ENCODE results near the gene FAR2.
"Not testable (repeated sequence)": the region's sequence is repeated elsewhere in the genome, so short reads cannot be mapped to it uniquely, and the experiment has no call there.

The FAR2 gene

DNA sequence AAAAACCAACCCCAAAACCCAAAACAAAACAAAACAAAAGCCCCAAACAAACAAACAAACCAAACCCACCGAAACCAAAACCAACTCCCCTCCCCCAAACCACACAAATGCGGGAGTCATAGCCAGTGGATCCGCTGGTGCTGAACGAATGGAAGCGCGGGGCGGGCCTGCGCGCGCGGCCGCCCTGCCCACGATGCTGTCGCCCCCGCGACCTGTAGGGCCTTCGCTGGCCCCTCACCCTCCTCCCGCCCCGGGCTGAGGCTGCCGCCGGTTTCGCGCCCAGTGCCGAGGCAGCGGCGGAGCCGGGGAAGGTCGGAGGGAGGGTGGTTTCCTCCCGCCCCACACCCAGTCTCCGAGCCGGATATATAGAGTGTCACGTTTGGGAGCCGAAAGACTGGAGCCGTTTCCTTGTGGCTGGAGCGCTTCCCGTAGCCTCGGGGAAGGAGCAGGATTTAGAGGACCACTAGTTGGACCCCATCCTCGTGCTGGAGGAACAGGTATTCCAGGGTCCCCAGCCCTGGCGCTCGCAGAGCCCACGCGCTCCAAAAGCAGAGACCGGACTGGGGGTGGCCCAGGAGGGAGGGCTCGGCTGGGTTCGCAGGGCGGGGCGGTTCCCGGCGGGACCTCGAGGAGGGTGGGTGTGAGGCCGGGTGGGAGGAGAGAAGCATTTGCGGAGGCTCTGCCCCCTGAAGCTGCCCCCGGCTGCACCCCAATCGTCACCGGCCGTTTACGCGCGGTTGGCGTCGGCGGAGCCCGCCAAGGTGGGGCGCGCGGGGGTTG lies at the start of gene FAR2:
FAR2 (plus strand) TSS at position 368 of the 780 bp plus-strand sequence. CDS start 121,172 bp downstream, outside the sequence.
- peak; percentile 64 for DNase-seq

DNA sequence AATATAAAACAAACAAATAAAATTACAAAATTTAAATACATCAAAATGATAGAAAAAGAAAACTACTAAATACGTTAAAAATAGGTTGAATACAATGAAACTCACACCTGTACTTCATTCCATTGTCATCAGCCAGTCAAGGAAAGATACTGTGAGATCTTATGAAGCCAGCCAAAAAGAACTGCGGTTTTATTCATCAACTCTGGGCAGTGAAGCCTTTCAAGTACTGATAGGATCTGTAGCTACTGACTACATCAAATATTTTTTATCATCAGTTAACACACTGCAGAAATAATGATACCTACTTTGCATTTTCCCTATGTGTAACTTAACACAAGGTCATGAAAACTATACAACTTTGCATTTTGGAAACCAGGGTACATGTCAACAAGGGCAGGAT lies 46.3 kb upstream of the FAR2 start:
- DNase-seq: no peak

DNA sequence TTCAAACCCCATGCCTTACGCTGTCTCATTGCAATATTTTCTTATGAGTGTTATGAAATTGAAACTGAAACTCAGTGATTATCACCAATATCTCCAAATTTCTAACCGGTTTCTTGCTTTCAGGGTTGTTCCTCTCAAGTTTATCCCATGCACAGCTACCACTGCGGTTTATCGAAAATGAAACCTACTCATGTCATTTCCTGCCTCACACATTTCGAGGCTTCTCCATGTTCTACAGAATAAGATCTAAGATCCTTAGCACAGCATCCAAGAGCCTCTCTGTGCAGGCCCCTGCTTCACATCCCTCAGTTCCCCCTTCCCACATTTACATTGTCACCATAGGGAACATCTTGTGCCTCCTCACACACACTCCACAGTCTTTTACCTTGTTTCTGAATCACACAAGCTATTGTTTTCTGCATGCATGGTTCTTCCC lies 45.5 kb upstream of the FAR2 start:
- no peak for DNase-seq

GRCh38 chr12:29104516-29104915 lies 44.6 kb upstream of the FAR2 start:
- DNase-seq: no peak

DNA sequence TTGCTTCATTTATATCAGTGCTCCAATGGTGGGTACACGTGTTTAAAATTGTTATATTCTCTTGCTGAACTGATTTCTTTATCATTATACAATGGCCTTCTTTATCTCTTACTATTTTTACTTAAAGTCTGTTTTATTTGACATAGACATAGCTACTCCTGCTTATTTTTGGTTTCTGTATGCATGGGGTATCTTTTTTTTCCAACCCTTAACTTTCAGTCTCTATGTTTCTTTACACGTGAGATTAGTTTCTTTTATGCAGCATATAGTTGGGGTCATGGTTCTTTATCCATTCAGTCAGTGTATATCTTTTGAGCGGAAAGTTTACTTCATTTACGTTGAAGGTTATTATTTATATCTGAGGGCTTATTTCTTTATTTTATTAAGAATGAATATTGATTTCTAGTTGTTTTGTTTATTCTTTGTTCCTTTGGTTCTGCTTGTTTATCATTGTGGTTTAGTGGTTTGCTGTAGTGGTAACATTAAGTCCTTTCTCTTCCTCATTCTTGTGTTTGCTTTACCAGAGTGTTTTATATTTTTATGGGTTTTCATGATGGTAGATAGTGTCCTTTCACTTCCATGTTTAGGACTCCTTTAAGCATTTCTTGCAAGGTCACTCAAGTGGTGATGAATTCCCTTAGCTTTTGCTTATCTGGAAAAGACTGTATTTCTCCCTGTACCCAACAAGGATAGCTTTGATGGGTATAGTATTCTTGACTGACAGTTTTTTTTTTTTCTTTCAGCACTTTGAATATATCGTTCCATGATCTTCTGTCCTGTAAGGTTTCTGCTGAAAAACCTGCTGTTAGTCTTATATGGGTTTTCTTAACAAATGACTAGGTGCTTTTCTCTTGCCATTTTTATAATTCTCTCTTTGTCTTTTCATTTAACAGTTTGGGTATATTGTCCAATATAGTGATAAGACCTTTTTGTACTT lies 38.3 kb upstream of the FAR2 start:
- DNase-seq: no peak

DNA sequence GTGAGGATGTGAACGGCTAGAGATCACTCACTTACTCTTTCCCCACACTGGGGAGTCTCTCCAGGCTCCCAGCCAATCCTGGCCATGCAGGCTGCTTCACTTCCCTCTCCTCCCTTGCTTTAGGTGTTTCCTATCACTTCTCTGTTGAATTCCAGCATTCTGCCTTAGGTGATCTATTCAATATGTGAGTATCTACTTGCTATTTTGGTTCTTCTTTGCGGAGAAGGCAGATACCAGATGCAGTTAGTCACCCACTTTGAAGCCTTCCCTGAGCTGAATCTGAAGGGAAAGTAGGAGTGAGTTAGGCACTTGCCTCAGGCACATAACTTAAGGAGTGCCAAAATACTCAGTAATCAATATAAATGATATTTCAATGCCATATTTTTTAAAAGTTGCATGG lies 36.0 kb upstream of the FAR2 start:
- DNase-seq: no peak

DNA sequence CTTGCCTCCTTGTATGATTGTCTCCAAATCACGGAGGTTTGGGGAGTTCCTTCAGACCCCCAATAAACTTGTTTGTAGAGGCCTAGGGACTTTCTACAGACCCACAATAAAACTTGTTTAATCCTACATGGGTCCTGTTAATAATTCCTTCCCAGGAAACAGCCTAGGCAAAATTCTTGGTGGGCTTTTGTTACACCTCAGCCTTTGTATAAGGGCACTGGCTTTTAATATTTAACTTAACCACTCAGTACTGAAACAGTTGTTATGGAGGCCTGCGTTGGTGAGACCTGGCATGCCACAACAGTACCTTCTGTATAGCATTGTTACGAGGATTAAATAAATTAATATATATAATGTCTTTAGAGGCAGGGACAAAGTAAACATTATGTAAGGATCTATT lies 32.7 kb upstream of the FAR2 start:
- no peak for DNase-seq

DNA sequence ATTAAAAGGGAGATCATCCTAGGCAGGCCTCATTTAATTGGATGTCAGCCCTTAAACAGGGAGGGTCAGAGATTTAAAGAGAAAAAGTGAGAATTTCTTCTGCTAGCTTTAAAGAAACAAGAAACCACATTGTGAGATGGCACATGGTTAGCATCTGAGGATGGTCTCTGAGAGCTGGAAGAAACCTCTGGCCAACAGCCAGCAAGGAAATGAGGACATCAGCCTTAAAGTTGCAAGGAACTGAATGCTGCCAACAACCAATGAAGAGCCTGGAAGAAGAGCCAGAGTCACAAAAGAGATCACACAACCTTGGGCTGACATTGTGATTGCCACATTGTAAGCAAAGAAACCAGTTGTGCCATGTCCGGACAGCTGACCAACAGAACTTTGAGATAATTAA lies 17.5 kb upstream of the FAR2 start:
- no peak for DNase-seq

DNA sequence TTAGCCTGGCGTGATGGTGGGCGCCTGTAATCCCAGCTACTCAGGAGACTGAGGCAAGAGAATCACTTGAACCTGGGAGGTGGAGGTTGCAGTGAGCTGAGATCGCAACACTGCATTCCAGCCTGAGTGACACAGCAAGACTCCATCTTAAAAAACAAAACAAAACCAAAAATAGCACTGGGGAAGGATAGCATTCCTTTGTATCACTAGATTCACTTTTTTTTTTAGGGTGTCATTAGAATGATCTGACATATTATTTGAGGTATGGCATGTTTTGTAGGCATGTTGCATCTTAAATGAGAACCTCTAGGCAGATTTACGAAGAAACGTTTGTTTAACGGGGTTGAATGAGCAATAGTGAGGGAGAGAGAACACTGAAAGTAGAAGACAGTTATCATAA lies 16.8 kb upstream of the FAR2 start:
- no peak for DNase-seq

DNA sequence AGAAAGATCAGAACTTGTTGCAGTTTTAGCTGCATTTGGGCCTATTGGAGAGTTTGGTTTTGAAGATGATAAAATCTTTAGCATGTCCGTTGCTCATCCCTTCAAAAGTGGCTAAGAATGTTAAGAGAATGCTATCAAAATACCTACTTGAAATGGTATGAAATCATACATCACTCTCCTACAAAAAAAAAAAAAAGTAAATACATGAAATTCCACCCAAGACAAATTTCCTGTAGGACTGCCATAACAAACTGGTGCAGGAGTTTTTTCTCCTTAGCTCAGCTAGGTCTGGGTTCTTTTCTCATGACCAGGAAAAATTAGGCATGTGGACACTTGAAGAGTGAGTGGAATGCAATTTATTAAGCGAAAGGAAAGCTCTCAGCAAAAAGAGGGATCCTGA lies 15.9 kb upstream of the FAR2 start:
- DNase-seq: no peak

- DNase-seq: no peak
These were observed 15.4 kb upstream of the FAR2 start for GRCh38 chr12:29133680-29134079.

- not testable (repeated sequence) for DNase-seq
These were observed 10.8 kb upstream of the FAR2 start for GRCh38 chr12:29138256-29138655.

GRCh38 chr12:29138855-29139254 lies 10.2 kb upstream of the FAR2 start:
- not testable (repeated sequence) for DNase-seq

DNA sequence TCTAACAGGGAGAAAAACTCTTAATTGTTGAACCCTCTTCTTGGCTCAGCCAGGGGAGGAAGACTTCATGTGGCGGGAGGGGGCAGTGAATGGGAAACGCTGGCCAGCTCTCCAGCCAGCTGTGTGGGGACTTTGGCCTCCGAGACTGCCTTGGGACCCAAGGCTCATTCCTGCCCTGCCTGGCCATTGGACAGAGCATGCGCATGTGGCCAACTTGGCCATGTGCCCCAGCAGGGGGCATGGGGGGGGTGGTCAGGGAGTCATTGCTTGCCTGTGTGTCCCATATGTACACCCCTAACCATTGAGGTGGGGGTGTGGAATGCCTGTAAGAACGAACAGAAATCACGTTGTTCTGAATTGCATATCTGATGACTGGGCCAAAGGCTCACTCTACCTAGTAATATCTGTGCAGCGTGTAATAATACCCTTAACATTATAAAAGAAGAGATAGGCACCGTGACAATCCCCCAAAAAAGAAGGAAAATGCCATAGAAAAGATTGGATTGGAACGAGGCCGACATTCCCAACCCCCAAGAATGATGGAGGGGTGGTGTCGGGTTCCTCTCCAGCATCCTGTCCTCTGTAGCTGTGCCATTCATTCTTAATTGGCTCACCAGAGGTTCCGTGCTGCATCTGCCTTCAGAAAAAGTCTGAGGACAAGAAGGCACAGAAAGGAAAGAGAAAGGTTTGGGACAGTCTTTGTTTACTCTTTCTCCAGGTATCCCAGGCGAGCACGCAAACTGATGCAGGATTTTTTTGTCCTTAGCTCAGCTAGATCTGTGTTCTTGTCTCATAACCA lies 3.5 kb upstream of the FAR2 start:
- DNase-seq: no peak

DNA sequence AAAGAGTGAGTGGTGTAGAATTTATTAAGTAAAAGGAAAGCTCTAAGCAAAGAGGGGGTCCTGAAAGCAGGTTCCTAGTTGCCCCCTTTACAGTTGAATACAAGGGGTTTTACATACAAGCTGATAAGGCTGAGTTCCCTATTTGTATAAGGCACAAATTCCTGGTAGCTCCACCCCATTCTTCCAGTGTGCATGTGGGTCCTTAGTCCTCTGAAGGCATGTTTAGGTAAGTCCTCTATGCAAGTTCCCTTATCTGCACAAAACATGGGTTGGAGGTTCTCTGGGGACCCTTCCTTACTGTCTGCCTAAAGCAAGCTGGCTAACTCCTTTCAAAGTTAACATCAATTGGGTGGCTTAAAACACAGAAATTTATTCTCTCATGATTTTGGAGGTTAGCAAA lies 2.9 kb upstream of the FAR2 start:
- DNase-seq: no peak

GRCh38 chr12:29147731-29148595 lies 1.1 kb upstream of the FAR2 start:
- DNase-seq: no peak

- DNase-seq: no peak
These were observed 525 bp upstream of the FAR2 start for GRCh38 chr12:29148596-29148910.

GRCh38 chr12:29149691-29150281 lies 708 bp downstream of the FAR2 start:
- DNase-seq: peak; percentile 74

GRCh38 chr12:29150462-29150861 lies 1.4 kb downstream of the FAR2 start:
- peak; percentile 74 for DNase-seq

DNA sequence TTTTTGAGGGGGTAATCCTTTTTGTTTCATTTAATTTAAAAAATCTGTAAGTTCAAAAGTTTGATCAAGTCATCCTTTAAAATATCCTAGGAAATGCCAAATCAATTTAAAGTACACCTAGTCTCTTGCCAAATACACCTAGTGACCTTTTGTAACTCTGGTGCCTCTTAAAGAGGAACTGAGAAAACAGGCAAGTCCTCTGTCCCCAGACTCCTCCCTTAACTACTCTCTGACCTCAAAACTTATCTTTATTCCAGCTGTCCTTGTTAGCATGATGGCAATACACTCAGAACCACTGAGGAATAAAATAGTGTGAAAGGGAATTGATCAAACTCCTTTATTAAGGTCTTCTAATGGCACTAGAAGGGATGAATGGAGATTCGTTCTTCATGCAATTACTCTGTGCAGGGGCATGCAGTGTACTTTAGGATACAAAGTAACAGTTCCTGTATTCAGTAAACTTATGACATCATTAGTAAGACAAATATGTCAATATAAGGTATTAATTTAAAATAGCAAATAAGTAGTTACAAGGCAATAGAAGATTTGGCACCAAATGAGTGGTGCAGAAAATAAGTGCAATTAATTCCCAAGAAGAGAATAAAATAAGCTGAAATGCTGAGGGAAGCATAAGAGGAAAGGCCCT lies 3.3 kb downstream of the FAR2 start:
- no peak for DNase-seq

DNA sequence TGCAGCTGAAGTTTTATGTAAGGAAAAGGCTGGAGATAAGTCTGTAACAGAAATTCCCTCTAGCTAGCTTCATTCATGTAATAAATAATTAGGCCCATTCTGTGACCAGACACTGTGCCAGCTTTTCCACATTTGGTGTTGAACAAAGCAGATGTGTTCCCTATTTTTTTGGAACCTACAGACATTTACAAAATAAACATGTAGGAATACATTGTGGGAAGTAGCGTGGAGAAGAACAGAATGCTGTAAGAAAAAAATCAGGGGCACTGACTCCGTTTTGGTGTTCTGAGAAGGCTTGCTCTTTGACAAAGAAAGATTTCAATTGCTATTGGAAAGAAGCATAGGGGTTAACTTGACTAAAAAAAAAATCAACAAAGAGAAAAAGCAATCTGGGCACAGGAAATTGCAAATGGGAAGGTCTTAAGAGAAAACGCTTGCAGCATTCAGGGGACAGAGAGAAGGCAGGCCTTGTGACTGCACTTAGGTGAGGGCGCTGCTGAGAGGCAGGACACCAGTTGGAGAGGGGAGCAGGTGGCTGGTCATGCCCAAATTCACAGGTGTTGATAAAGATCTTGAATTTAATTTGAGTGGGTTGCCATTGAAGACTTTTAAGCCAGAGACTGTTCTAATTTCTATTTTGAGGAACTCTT lies 4.0 kb downstream of the FAR2 start:
- peak; percentile 83 for DNase-seq

Data from NCI-H2171 treated with DMSO at 0.1 percent for 48 hours (cell line).